Adipocyte (in vitro differentiated cells): ENCODE results near the gene PIP4P1.

Source experiments
- DNase-seq: peaks from one replicate; pipeline ENCODE4 v3.0.0-alpha.2; 2015; ENCODE audit warnings: low read depth
- H3K27me3 ChIP-seq: replicated peaks from 2 replicates; pipeline ENCODE4 v1.7.0; 2013; ENCODE audit warnings: mild to moderate bottlenecking, low read length, moderate library complexity; ENCODE audit not compliant: control insufficient read depth, insufficient read depth
- H3K36me3 ChIP-seq: 2 replicates; pipeline ENCODE4 v1.7.0; 2013; ENCODE audit warnings: low read length, mild to moderate bottlenecking, moderate library complexity; ENCODE audit not compliant: control insufficient read depth, insufficient read depth, severe bottlenecking
- H3K4me1 ChIP-seq: 2 replicates; pipeline ENCODE4 v1.7.0; 2013; ENCODE audit warnings: mild to moderate bottlenecking, low read length, moderate library complexity; ENCODE audit not compliant: control insufficient read depth, insufficient read depth
- H3K4me3 ChIP-seq: 2 replicates; pipeline ENCODE4 v1.7.0; 2013; ENCODE audit warnings: mild to moderate bottlenecking, low read length, moderate library complexity
- H3K9ac ChIP-seq: 2 replicates; pipeline ENCODE4 v1.7.0; 2013; ENCODE audit warnings: mild to moderate bottlenecking, low read length, moderate library complexity
- H3K9me3 ChIP-seq: 2 replicates; pipeline ENCODE4 v1.7.0; 2013; ENCODE audit warnings: mild to moderate bottlenecking, low read length, moderate library complexity; ENCODE audit not compliant: control insufficient read depth

PIP4P1 gene

GRCh38 chr14:20472536-20473169 lies 11.4 kb upstream of the PIP4P1 start:
- Histone ChIP-seq H3K27me3 (no peaks in the 10 kb centered on the region), H3K4me3 (no peak overlapping the region), H3K36me3 (peaks cover 54% of the 10 kb centered on the region), H3K9ac (no peak overlapping the region), H3K9me3 (no peaks in the 10 kb centered on the region), H3K4me1 (peaks cover 19% of the 10 kb centered on the region)
- DNase-seq, result no peak

- DNase-seq, result no peak
- Histone ChIP-seq H3K4me1 (peaks cover 13% of the 10 kb centered on the region), H3K9me3 (no peaks in the 10 kb centered on the region)
Observed at GRCh38 chr14:20470603-20470901, 9.3 kb upstream of the PIP4P1 start.

DNA sequence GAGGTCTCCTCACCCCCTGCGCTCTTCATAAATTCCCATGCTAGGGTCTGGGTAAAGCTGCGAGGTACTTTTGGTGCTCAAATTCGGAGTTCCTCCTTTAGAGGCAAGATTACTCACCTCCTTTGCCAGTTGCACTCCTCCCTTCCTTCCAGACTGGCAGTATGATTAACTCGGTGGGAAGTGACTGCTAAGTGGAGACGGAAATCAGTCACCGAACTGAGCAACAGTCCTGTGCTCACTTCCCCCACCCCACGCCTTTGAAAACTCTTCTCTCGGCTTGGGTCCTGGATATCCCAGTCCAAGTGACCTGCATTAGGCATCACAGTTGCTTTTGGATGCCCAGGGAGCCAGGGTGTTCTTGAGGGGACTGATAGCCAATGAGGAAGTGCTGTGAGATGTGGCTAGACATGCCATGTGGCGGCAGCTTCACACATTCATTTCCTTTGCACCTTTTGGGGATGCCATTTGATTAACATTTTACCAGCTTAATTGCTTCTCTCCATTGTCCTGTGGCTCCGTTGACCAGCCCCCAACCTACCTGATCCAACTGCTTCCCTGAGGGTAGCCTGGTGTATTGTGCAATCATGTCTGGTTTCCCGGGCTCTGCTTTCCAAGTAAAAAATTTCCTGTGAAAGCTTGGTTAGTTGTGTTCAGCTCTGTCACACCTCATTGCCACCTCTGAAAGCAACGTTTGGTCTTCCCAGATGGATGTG lies 8.8 kb upstream of the PIP4P1 start:
- peaks cover 28% of the 10 kb centered on the region for H3K36me3 ChIP-seq
- peak overlapping the region; percentile 91 for H3K4me3 ChIP-seq
- H3K9ac ChIP-seq, result peak overlapping the region; percentile 92
- H3K9me3 ChIP-seq, result no peaks in the 10 kb centered on the region
- no peaks in the 10 kb centered on the region for H3K27me3 ChIP-seq
- DNase-seq, result peak; percentile 73
- peaks cover 13% of the 10 kb centered on the region for H3K4me1 ChIP-seq

More at GRCh38 chr14:20470603-20470901, 9.3 kb upstream of the PIP4P1 start:
- Histone ChIP-seq H3K4me3 (peak overlapping the region; percentile 91), H3K27me3 (no peaks in the 10 kb centered on the region), H3K36me3 (peaks cover 33% of the 10 kb centered on the region), H3K9ac (peak overlapping the region; percentile 92)

DNA sequence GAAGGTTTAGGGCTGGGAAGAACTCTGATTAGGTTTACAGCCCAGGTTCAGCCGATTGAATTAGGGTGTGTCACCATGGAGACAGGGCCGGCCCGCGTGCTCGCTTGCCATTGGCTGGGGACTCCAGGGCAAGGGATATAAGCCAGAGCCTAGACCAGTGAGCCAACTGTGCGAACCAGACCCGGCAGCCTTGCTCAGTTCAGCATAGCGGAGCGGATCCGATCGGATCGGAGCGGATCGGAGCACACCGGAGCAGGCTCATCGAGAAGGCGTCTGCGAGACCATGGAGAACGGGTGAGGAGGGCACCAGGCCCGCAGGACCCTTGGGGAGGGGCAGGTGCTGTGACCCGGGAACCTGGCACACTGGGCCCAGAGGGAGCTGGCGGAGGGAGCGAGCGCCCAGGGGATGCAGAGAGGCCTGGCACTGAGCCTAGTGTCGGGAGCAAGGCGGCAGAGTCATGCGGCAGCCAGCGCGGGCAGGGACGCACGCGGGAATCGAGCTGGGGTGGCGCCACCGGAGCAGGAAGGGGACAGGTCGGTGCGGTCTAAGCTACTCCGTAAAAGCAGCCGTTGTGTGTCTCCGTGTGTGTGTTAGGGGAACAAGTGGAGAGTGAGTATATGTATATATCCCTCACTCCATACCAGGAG lies 8.1 kb upstream of the PIP4P1 start, which contains the start of gene PNP:
Gene PNP (plus strand): TSS at position 165 of the 648 bp plus-strand sequence. CDS start 119 bp downstream, at position 284.
- peaks cover 13% of the 10 kb centered on the region for H3K4me1 ChIP-seq
- no peaks in the 10 kb centered on the region for H3K27me3 ChIP-seq
- peaks cover 21% of the 10 kb centered on the region for H3K36me3 ChIP-seq
- DNase-seq, result peak; percentile 92
- H3K4me3 ChIP-seq, result peak within 1 kb of the TSS; percentile 91
- peak within 1 kb of the TSS; percentile 92 for H3K9ac ChIP-seq
- H3K9me3 ChIP-seq, result no peaks in the 10 kb centered on the region

- peak overlapping the region; percentile 92 for H3K9ac ChIP-seq
- peak overlapping the region; percentile 91 for H3K4me3 ChIP-seq
- H3K9me3 ChIP-seq, result no peaks in the 10 kb centered on the region
- peaks cover 16% of the 10 kb centered on the region for H3K36me3 ChIP-seq
- H3K4me1 ChIP-seq, result peaks cover 13% of the 10 kb centered on the region
- peak; percentile 48 for DNase-seq
- H3K27me3 ChIP-seq, result no peaks in the 10 kb centered on the region
Observed at GRCh38 chr14:20468764-20469241, 7.6 kb upstream of the PIP4P1 start.

DNA sequence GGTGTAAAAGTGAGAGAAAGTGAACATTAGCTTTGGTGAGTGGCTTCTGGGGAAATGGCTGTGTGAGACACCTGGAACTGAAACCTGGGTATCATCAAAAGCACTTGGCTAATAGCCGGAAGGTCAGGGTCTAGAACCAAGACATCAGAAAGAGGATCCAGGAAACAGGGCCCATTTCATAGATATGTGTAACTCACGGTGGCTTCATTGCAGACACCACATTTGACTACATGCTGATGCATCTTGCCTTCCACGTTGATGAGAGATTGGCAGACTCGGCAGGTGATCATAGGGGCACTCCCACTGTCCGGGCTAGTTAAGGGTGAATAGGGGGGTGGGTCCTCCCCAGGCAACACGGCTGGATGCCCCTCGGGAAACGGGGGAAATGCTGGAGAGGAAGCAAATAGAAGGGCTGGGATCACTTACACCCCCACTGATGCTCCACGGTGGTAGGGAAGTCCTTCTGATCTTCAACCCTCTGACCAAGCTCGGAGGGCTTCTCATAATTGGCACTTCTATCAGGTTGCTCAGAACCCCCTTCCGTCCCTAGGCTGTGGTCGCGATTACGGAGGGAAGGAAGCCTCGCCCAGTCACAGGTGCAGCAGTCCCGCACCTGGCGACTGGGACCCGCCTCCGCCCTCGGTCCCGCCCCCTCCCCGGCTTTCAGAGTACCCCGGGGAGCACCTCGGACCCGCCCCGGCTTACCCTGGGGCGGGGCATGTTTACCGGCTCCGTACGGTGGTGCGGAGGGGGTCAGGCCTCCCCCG lies 593 bp downstream of the PIP4P1 start:
- peaks cover 40% of the 10 kb centered on the region for H3K4me1 ChIP-seq
- DNase-seq, result no peak
- no peaks in the 10 kb centered on the region for H3K27me3 ChIP-seq
- H3K4me3 ChIP-seq, result peak overlapping the region; percentile 98
- H3K36me3 ChIP-seq, result peaks cover 32% of the 10 kb centered on the region
- peak overlapping the region; percentile 94 for H3K9ac ChIP-seq
- no peaks in the 10 kb centered on the region for H3K9me3 ChIP-seq

- Histone ChIP-seq H3K4me3 (no peak overlapping the region), H3K27me3 (no peaks in the 10 kb centered on the region), H3K4me1 (peaks cover 48% of the 10 kb centered on the region), H3K9ac (peak overlapping the region; percentile 94), H3K9me3 (no peaks in the 10 kb centered on the region), H3K36me3 (peaks cover 32% of the 10 kb centered on the region)
- DNase-seq, result no peak
Observed at GRCh38 chr14:20458031-20458789, 3.0 kb downstream of the PIP4P1 start.

GRCh38 chr14:20456971-20457370 lies 4.3 kb downstream of the PIP4P1 start:
- H3K9ac ChIP-seq, result peak overlapping the region; percentile 94
- H3K36me3 ChIP-seq, result peaks cover 35% of the 10 kb centered on the region
- H3K4me3 ChIP-seq, result peak overlapping the region; percentile 90
- no peaks in the 10 kb centered on the region for H3K27me3 ChIP-seq
- no peaks in the 10 kb centered on the region for H3K9me3 ChIP-seq
- peaks cover 48% of the 10 kb centered on the region for H3K4me1 ChIP-seq
- DNase-seq, result no peak

DNA sequence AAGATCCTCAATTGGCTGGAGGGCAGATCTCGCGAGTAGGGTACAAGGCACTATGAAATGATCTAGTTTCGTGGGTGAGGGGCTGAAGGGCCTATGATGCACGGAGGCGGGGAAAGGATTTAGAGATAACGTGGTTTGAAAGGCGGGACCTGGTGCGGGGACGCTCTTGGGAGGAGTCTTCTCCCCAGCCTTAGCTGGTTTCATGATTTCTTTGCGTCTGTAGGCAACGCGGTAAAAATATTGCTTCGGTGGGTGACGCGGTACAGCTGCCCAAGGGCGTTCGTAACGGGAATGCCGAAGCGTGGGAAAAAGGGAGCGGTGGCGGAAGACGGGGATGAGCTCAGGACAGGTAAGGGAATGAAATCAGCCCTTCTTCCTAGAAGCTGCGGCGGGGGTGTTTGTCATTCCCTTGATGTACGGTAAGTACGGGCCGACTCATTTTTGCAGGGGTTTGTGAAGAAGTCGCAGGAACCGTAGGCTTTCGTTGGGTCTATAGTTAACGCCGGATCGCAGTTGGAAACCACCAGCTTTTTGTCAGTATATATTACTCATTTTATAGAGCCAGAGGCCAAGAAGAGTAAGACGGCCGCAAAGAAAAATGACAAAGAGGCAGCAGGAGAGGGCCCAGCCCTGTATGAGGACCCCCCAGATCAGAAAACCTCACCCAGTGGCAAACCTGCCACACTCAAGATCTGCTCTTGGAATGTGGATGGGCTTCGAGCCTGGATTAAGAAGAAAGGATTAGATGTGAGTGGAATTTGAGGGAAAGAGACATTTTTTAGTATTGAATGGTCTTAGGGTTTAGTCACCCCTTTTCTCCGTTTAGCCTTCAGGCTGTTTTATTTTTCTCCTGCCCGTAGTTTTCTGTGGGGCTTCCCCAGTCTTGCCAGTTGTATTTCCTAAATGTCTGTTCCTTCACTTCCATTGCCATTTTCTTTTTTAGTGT lies 5.6 kb downstream of the PIP4P1 start:
- peak; percentile 91 for DNase-seq
- H3K4me1 ChIP-seq, result peaks cover 46% of the 10 kb centered on the region
- peak overlapping the region; percentile 94 for H3K9ac ChIP-seq
- H3K27me3 ChIP-seq, result no peaks in the 10 kb centered on the region
- H3K4me3 ChIP-seq, result peak overlapping the region; percentile 90
- peaks cover 42% of the 10 kb centered on the region for H3K36me3 ChIP-seq
- H3K9me3 ChIP-seq, result no peaks in the 10 kb centered on the region
